8988T (cell line): Measurements from ENCODE around the gene VAMP5.
"Not testable (repeated sequence)": the region's sequence is repeated elsewhere in the genome, so short reads cannot be mapped to it uniquely, and the experiment has no call there.

ENCODE experiments used
- DNase-seq: peaks from one replicate; pipeline ENCODE4 v3.0.0; 2011

The VAMP5 gene, protein sequence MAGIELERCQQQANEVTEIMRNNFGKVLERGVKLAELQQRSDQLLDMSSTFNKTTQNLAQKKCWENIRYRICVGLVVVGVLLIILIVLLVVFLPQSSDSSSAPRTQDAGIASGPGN

DNA sequence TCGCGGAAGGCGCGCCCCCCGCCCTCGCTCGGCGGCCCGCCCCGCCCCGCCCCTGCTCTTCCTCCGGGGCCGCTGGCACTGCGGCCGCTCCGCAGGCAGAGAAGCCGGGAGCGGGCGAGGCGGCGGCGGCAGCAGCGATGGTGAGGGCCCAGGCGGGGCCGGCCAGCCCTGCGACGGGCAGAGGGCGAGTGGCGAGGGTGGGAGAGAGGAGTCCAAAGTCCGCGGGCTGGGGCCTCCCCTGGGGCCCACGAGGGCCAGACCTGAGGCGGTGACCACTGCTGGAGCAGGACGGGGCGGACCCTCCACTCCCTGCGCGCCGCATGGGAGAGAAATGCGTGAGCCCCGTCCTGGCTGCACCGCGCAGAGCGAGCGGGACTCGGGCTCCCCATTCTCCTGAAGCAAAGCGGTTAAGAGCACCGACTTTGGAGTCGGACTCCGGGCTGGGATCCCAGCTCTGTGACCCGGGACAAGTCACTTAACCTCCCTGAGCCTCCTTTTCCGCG, at the start of gene VAMP5:
Gene VAMP5 (plus strand): TSS at position 78 of the 503 bp plus-strand sequence. CDS start 60 bp downstream, at position 138.
- DNase-seq: no peak

- no peak for DNase-seq
Observed at GRCh38 chr2:85534881-85535280, 49.4 kb upstream of the VAMP5 start.

- no peak for DNase-seq
Observed at GRCh38 chr2:85536479-85536878, 47.8 kb upstream of the VAMP5 start.

GRCh38 chr2:85537600-85538506, 46.4 kb upstream of the VAMP5 start:
- no peak for DNase-seq

- peak; percentile 66 for DNase-seq
Observed at GRCh38 chr2:85538507-85539360, 45.5 kb upstream of the VAMP5 start, which contains the start of gene MAT2A. Gene MAT2A, plus strand, starts transcription at chr2:85539168. Its CDS starts 120 bp downstream, at chr2:85539288.

- no peak for DNase-seq
Observed at GRCh38 chr2:85539361-85540132, 44.7 kb upstream of the VAMP5 start.

- DNase-seq: no peak
Observed at GRCh38 chr2:85540133-85540648, 44.0 kb upstream of the VAMP5 start.

DNA sequence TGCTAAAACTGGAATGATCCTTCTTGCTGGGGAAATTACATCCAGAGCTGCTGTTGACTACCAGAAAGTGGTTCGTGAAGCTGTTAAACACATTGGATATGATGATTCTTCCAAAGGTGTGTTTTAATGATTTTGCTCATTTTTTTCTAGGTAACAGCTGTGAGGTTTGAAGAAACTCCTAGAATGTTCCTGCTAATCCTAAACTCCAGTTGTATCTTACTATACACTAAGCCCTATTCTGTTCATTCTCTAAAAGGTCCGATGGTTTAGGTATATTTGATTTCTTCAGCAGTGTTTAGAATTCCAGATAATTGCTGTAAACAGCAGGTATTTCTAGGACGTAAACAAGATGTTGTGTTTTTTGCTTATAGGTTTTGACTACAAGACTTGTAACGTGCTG, 43.0 kb upstream of the VAMP5 start:
- DNase-seq: no peak

- DNase-seq: no peak
Observed at GRCh38 chr2:85541753-85542457, 42.3 kb upstream of the VAMP5 start.

- no peak for DNase-seq
Observed at GRCh38 chr2:85542777-85543176, 41.5 kb upstream of the VAMP5 start.

DNA sequence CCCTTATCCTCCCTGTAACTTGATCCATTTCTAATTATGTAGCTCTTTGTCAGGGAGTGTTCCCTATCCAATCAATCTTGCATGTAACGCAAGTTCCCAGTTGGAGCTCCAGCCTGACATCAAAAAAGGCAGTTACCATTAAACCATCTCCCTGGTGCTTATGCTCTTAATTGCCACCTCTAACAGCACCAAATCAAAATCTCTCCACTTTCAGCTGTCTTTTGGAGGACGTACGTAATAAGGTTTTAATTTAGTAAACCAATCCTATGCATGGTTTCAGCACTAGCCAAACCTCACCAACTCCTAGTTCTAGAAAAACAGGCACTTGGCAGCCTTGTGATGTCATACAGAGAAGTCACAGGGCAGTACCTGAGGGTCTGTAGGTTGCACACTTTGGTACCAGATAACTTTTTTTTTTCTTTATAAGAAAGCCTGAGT, 40.0 kb upstream of the VAMP5 start:
- DNase-seq: not testable (repeated sequence)

- DNase-seq: not testable (repeated sequence)
Observed at GRCh38 chr2:85544915-85545779, 39.1 kb upstream of the VAMP5 start.

- DNase-seq: no peak
Observed at GRCh38 chr2:85545780-85546240, 38.4 kb upstream of the VAMP5 start.

GRCh38 chr2:85547089-85547858, 37.0 kb upstream of the VAMP5 start:
- no peak for DNase-seq

DNA sequence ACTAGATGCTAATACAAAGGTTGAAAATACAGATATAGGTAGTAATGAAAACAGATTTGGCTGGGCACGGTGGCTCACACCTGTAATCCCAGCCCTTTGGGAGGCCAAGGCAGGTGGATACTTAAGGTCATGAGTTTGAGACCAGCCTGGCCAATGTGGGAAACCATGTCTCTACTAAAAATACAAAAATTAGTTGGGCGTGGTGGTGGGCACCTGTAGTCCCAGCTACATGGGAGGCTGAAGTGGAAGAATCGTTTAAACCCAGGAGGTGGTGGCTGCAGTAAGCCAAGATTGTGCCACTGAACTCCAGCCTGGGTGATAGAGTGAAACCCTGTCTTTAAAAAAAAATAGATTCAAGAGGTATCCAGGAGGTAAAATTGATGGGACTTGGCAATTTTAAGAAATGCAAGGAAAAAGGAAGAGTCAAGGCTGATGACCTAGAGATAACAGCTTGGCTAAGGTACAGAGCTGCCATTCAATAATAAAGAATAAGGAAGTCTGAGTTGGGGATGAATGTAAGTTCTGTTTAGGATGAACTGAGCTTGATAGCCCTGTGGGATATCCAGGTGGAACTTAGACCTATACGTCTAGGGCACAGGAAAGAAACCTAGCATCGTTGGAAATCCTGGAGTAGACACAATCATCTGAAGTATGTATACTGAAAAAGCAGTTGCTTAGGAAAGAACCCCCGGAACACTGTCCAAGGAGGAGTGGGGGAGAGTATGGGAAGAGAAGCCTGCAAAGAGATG, 36.2 kb upstream of the VAMP5 start:
- no peak for DNase-seq

- no peak for DNase-seq
Observed at GRCh38 chr2:85548608-85548900, 35.7 kb upstream of the VAMP5 start.

DNA sequence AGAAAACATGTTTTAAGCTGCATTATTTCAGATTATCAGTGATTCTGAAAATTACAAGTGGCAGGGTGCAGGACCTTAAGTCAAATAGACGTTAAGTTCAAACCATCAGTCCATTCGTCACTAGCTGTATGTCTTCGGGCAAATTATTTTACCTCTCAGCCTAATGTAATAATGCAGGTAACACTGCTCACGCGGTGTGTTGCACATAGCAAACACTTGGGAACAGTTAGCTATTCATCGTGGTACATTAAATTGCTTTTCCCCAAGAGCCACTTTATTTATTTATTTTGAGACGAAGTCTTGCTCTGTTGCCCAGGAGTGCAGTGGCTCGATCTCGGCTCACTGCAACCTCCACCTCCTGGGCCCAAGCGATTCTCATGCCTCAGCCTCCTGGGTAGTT, 35.1 kb upstream of the VAMP5 start:
- DNase-seq: no peak

DNA sequence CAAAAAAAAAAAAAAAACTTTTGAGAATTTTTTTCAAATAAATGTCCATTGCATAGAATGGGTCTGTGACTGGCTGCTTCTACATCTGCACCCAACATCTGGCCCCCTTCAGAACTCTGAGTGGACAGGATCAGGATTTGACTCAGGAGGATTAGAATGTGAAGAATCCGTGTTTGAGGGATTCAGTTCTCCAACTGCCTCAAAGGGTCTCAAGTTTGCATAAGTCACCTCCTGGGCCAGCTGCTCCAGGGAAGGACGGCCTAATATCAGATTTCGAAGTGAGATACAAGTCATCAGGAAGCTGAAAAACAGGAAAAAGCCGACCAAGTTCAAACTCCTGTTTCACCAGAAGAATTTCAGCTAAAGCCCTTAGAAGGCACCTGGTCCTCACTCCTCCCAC, 34.4 kb upstream of the VAMP5 start:
- DNase-seq: peak; percentile 61

DNA sequence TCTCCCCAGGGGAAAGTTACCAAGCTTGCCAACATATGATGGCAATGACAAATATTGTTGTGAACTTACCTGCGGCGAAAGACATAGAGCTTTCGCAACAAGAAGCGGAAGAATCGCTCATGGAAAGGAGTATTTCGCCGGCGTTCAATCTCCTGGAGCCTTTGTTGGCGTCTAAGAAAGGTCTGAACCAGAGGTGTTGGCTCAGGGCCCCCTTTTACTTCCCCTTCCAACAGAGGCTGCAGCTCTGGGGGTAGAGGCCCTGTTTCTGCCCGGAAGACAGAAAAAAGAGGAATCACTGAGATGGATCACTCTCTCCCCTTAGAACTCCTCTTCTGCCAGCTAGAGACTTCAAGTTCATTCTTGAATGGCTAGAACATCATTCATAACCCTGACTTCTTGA, 33.7 kb upstream of the VAMP5 start:
- DNase-seq: no peak
